Measurements from ENCODE around the gene LDB3. TPM values are rescaled to one million over a fixed set of nuclear protein-coding genes. Genes with fewer than 3 reads are reported as not detected.

Gene LDB3
- total and polyA plus RNA-seq, 2 of the 8 experiments (the other 6 are each of a cell fraction or from before 2014, with no cell fraction given) = 0.20 to 0.43 TPM

DNA sequence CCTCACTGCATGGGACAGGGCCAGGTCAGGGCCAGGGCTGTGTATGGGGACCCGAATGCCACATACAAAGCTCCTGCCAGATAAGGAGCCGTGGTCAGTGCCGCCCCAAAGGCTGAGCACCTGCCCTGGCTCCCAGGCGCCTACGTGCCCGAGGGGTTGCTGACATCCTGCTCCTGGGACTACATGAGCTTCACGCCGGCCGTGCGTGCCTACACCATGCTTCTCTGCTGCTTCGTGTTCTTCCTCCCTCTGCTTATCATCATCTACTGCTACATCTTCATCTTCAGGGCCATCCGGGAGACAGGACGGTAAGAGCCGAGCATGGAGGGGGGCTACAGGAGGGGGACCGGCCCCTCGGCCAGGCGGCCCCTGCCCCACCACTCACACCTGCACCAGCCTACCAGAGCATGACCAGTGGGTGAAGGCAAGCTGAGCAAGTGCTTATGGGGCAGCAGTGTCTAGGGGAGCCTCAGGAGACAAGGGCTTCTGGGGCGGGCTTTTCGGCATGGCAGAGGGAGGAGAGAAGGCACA lies 9.1 kb upstream of the LDB3 start:
- no peaks in the 10 kb centered on the region for H3K36me3 ChIP-seq (ENCODE audit: control insufficient read depth in 2 of 4, insufficient read depth in 4 of 4, low read length in 3 of 4)
- H3K27me3 ChIP-seq (replicated peaks in 1 of 4; ENCODE audit: control insufficient read depth in 3 of 4, extremely low read depth in 1 of 4, insufficient read depth in 3 of 4, low read length in 3 of 4) = no peaks in the 10 kb centered on the region
- H4K91ac ChIP-seq (replicated peaks; ENCODE audit: insufficient read length, low read length) = no peak overlapping the region
- no peak overlapping the region for H3K14ac ChIP-seq (ENCODE audit: insufficient read length)
- no peak overlapping the region for H4K5ac ChIP-seq (ENCODE audit: insufficient read length, low read depth, low read length)
- no peak overlapping the region for H2AFZ ChIP-seq (ENCODE audit: low read length)
- H2AK5ac ChIP-seq (ENCODE audit: low read depth, low read length) = no peak overlapping the region
- no peak overlapping the region for H2BK20ac ChIP-seq (ENCODE audit: low read length)
- H3K4me2 ChIP-seq (ENCODE audit: insufficient read depth in 1 of 2, low read depth in 2 of 2, low read length in 2 of 2) = no peak overlapping the region
- no peak overlapping the region for H3K4me3 ChIP-seq (ENCODE audit: extremely low read depth in 1 of 4, insufficient read depth in 2 of 4, low read depth in 3 of 4, low read length in 4 of 4)
- no peak overlapping the region for H2BK15ac ChIP-seq (ENCODE audit: low read length)
- H3K18ac ChIP-seq (ENCODE audit: extremely low read depth, low read length) = no peak overlapping the region
- peaks cover under 1% of the 10 kb centered on the region; the same call in 1 of the 2 replicates for H3K23me2 ChIP-seq (ENCODE audit: low read depth, low read length)
- H3K4me1 ChIP-seq (replicated peaks in 1 of 4; ENCODE audit: control insufficient read depth in 3 of 4, insufficient read depth in 4 of 4, low read length in 3 of 4) = peaks cover 0 to 2% (median 0%) of the 10 kb centered on the region in 4 experiments; a peak in 2 of 7 replicates
- H4K20me1 ChIP-seq (replicated peaks in 1 of 2; ENCODE audit: control insufficient read depth in 1 of 2, insufficient read depth in 2 of 2, low read length in 2 of 2) = peaks cover 0 to under 1% of the 10 kb centered on the region in 2 experiments
- CTCF ChIA-PET (ENCODE audit: partially characterized antibody) = interaction anchor here (0.6 to 13.4 kb wide), 10 partner anchors 9 to 307 kb away, joined by 3 to 105 read pairs (median 6); partner anchors contain the start of gene LDB3
- H3K9ac ChIP-seq (replicated peaks in 1 of 4; ENCODE audit: extremely low read depth in 1 of 4, low read depth in 3 of 4, low read length in 3 of 4) = no peak overlapping the region
- no peaks in the 10 kb centered on the region for H3K79me1 ChIP-seq (ENCODE audit: low read depth, low read length)
- DNase-seq (ENCODE audit: low read depth in 1 of 2, low spot score in 2 of 2) = no peak
- H3K4ac ChIP-seq (replicated peaks; ENCODE audit: insufficient read length, low read depth, low read length) = peak overlapping the region; percentile 40
- FAIRE-seq = no peak
- no peaks in the 10 kb centered on the region for H3K9me3 ChIP-seq (ENCODE audit: insufficient read depth in 2 of 2, low read depth in 1 of 2, low read length in 1 of 2)
- no peak overlapping the region for H4K8ac ChIP-seq (ENCODE audit: extremely low read depth, insufficient read depth, low read length)
- H2BK12ac ChIP-seq (ENCODE audit: low read depth, low read length) = no peak overlapping the region
- no peak overlapping the region for H3K56ac ChIP-seq (replicated peaks; ENCODE audit: insufficient read length, low read depth, low read length)
- POLR2A ChIA-PET (ENCODE audit: partially characterized antibody) = no interaction called here
- no peak overlapping the region for H2BK120ac ChIP-seq (replicated peaks; ENCODE audit: low read depth, low read length)
- no peak overlapping the region for H2BK5ac ChIP-seq (ENCODE audit: low read depth, low read length)
- WGBS, 2 experiments (ENCODE audit: extremely low coverage in 1 of 2, insufficient coverage in 1 of 2, insufficient read length in 1 of 2, insufficient replicate concordance in 2 of 2, low coverage in 1 of 2, low lambda C conversion rate in 2 of 2, missing lambda C conversion rate in 1 of 2) = 96% methylated on average over 19 of the region's 19 CpGs; no CpG with 5 or more reads in 1 of the 2 experiments
- no peak overlapping the region for H3K27ac ChIP-seq (ENCODE audit: low read depth, low read length)
- no peak overlapping the region for H3K23ac ChIP-seq (ENCODE audit: insufficient read length)
- no peaks in the 10 kb centered on the region for H3K79me2 ChIP-seq (ENCODE audit: control insufficient read depth in 1 of 2, insufficient read depth in 2 of 2, low read length in 2 of 2)
- TF ChIP-seq CHD2 (IDR thresholded peaks at IDR 0.05; ENCODE audit: low read length) (no peak), EP300 (IDR thresholded peaks at IDR 0.05; ENCODE audit: borderline replicate concordance in 1 of 2, low read depth in 2 of 2, low read length in 2 of 2) (no peak), TBP (IDR thresholded peaks at IDR 0.05; ENCODE audit: low read depth, low read length) (no peak), HDAC6 (IDR thresholded peaks at IDR 0.05; ENCODE audit: low read depth, low read length) (no peak), TAF1 (IDR thresholded peaks at IDR 0.05; ENCODE audit: low read depth, low read length) (no peak), SIX5 (IDR thresholded peaks at IDR 0.05; ENCODE audit: low read depth, low read length) (no peak), MAFK (IDR thresholded peaks at IDR 0.05; ENCODE audit: low read depth, low read length) (no peak), YY1 (IDR thresholded peaks at IDR 0.05; ENCODE audit: low read depth, low read length) (no peak), SIN3A (conservative IDR thresholded peaks at IDR 0.05 in 1 of 2, IDR thresholded peaks at IDR 0.05 in 1 of 2; ENCODE audit: low read depth in 1 of 2, low read length in 2 of 2) (no peak), CHD1 (IDR thresholded peaks at IDR 0.05; ENCODE audit: low read depth, low read length) (no peak), POLR2A (IDR thresholded peaks at IDR 0.05; ENCODE audit: control extremely low read depth in 1 of 2, low read depth in 2 of 2, low read length in 2 of 2) (no peak), SRF (IDR thresholded peaks at IDR 0.05; ENCODE audit: low read depth, low read length) (no peak)
- TF ChIP-seq, protein P1, sequence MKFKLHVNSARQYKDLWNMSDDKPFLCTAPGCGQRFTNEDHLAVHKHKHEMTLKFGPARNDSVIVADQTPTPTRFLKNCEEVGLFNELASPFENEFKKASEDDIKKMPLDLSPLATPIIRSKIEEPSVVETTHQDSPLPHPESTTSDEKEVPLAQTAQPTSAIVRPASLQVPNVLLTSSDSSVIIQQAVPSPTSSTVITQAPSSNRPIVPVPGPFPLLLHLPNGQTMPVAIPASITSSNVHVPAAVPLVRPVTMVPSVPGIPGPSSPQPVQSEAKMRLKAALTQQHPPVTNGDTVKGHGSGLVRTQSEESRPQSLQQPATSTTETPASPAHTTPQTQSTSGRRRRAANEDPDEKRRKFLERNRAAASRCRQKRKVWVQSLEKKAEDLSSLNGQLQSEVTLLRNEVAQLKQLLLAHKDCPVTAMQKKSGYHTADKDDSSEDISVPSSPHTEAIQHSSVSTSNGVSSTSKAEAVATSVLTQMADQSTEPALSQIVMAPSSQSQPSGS (IDR thresholded peaks at IDR 0.05; ENCODE audit: low read length) = no peak

All from H1 (cell line).